Choroid plexus epithelial cell (primary cell): ENCODE results near the gene RPL5.

Experiments used
- DNase-seq: peaks from one replicate; pipeline ENCODE4 v3.0.0-alpha.2; 2010; ENCODE audit warnings: low read depth
- H3K4me3 ChIP-seq: 2 replicates; pipeline ENCODE4 v1.5.1; 2011; ENCODE audit warnings: low read depth, mild to moderate bottlenecking, control low read depth, low read length, moderate library complexity
- TF ChIP-seq, protein P1 (sequence below): conservative IDR thresholded peaks from 2 replicates; pipeline ENCODE4 v1.5.1; 2011; ENCODE audit warnings: low read depth, mild to moderate bottlenecking, control low read depth, inconsistent platforms, low read length, moderate library complexity

Gene RPL5

DNA sequence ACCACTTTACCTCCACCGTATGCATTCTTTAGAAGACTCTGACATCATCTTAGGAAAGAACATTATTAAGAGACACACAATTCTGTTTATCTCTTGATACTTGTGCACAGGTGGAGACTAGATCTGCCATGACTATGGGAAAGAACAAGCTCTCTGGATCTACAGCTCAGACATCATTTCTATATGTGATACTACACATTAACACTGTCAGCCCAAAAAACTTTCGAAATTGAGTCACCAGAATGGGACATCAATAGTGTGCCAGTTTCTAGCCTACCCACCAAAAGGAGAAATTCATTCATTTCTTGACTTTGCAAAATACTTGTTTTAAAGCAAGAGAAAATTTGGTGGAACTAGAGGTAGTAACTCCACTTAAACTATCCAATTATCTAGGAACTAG lies 41.0 kb upstream of the RPL5 start:
- H3K4me3 ChIP-seq = no peak overlapping the region
- no peak for DNase-seq
- TF ChIP-seq, protein P1, sequence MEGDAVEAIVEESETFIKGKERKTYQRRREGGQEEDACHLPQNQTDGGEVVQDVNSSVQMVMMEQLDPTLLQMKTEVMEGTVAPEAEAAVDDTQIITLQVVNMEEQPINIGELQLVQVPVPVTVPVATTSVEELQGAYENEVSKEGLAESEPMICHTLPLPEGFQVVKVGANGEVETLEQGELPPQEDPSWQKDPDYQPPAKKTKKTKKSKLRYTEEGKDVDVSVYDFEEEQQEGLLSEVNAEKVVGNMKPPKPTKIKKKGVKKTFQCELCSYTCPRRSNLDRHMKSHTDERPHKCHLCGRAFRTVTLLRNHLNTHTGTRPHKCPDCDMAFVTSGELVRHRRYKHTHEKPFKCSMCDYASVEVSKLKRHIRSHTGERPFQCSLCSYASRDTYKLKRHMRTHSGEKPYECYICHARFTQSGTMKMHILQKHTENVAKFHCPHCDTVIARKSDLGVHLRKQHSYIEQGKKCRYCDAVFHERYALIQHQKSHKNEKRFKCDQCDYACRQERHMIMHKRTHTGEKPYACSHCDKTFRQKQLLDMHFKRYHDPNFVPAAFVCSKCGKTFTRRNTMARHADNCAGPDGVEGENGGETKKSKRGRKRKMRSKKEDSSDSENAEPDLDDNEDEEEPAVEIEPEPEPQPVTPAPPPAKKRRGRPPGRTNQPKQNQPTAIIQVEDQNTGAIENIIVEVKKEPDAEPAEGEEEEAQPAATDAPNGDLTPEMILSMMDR = no peak

DNA sequence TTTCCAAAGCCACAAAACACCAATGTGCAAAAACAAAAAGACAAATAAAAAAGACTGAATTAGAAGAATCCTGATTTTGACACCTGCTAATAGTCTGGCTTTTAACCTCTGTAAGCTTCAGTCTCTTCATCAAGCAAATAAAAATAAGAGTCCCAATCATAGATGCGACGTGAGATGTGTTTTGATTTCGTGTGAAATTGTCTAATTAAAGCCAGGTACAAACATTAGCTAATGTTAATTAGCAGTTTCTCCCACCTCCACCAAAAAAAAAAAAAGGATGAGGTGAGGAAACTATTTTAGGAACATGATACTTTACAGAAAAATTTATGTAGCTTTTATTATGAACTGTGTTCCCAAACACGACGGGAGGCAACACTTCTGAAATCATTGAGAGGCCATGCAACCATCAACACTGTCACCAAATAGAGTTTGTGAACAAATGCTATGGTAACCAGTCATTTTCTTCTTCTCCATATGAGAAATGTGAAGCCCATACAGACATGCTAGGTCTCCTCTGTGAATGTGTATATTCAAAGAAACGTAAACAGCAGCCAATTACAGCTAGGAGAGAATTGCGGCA lies 40.3 kb upstream of the RPL5 start:
- DNase-seq = peak; percentile 45
- TF ChIP-seq, protein P1 = no peak

GRCh38 chr1:92792340-92792782 lies 39.5 kb upstream of the RPL5 start:
- DNase-seq = peak; percentile 29
- TF ChIP-seq, protein P1 = no peak
- no peak overlapping the region for H3K4me3 ChIP-seq

More for the DNA sequence above, 40.3 kb upstream of the RPL5 start:
- no peak overlapping the region for H3K4me3 ChIP-seq

GRCh38 chr1:92795166-92795565 lies 36.7 kb upstream of the RPL5 start:
- TF ChIP-seq, protein P1 = no peak
- peak; percentile 89 for DNase-seq
- H3K4me3 ChIP-seq = no peak overlapping the region

DNA sequence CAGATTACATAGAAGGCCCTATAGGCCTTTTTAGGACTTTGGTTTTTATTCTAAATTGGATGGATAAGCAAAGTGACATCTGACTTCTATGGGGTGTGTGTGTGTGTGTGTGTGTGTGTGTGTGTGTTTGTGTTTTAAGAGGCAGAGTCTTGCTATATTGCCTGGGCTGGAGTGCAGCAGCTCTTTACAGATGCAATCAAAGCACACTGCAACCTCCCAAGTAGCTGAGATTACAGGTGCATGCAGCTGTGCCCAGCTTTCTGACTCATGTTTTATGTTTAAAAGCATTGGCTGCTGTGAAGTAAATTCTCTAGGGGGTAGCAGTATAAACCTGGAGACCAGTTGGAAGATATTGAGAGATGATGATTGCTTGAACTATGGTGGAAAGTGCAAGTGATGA lies 34.5 kb upstream of the RPL5 start:
- no peak for DNase-seq
- TF ChIP-seq, protein P1 = no peak
- H3K4me3 ChIP-seq = no peak overlapping the region

DNA sequence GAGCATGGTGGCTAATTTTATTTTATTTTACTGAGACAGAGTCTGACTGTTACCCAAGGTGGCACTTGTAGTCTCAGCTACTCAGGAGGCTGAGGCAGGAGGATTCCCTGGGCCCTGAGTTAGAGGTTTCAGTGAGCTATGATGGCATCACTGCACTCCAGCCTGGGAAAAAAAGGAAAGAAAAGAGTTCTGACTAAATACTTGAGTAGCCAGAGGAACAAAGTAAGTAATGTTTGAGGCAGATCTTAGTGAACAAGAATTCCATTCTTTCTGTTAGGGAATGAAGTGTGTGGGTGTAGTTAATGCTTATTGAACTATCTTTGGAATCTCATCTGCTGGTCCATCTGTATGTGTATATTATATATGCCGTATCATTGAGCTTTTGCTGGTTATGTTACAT lies 33.9 kb upstream of the RPL5 start:
- TF ChIP-seq, protein P1 = no peak
- peak; percentile 61 for DNase-seq
- H3K4me3 ChIP-seq = no peak overlapping the region

- no peak overlapping the region for H3K4me3 ChIP-seq
- TF ChIP-seq, protein P1 = no peak
- DNase-seq = no peak
Observed at GRCh38 chr1:92803140-92803887, 28.5 kb upstream of the RPL5 start.
